BE2C (cell line): ENCODE results near the gene JAK1.

Experiments
- DNase-seq: peaks from one replicate; pipeline ENCODE4 v3.0.0-alpha.2; 2020
- H3K27me3 ChIP-seq: fragments of 250-450 bp; sonication (Bioruptor Pico); 2 replicates; pipeline ENCODE4 v1.5.1; 2020; ENCODE audit warnings: mild to moderate bottlenecking
- H3K36me3 ChIP-seq: fragments of 250-450 bp; sonication (Bioruptor Pico); 2 replicates; pipeline ENCODE4 v1.5.1; 2020; ENCODE audit warnings: mild to moderate bottlenecking
- H3K4me1 ChIP-seq: fragments of 250-450 bp; sonication (Bioruptor Pico); 2 replicates; pipeline ENCODE4 v1.5.1; 2020
- H3K4me3 ChIP-seq: 2 replicates; pipeline ENCODE4 v1.5.1; 2011; ENCODE audit warnings: low read depth, low read length
- H3K9me3 ChIP-seq: fragments of 250-450 bp; sonication (Bioruptor Pico); 2 replicates; pipeline ENCODE4 v1.5.1; 2020
- TF ChIP-seq, protein P1 (sequence below): IDR thresholded peaks from 2 replicates; pipeline ENCODE4 v1.5.1; 2012; ENCODE audit warnings: mild to moderate bottlenecking, low read depth, low read length

Gene JAK1

DNA sequence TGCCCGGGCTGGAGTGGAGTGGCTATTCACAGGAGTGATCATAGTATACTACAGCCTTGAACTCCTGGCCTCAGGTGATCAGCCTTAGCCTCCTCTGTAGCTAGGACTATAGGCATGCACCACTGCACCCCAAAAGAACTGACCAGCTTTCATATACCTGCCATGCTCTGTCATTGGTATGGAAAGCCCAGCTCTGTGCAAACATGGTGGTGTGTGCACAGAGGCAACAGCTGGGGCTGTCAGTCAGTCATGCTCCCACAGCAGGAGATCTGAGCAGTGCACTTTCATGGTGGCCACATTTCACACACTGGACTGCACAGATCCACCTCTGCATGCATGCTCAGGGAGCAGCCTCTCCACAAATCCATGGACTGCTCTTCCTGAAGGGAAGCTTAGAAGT is 8.8 kb upstream of the JAK1 start:
- no peaks in the 10 kb centered on the region for H3K36me3 ChIP-seq
- H3K4me1 ChIP-seq = no peaks in the 10 kb centered on the region
- TF ChIP-seq, protein P1, sequence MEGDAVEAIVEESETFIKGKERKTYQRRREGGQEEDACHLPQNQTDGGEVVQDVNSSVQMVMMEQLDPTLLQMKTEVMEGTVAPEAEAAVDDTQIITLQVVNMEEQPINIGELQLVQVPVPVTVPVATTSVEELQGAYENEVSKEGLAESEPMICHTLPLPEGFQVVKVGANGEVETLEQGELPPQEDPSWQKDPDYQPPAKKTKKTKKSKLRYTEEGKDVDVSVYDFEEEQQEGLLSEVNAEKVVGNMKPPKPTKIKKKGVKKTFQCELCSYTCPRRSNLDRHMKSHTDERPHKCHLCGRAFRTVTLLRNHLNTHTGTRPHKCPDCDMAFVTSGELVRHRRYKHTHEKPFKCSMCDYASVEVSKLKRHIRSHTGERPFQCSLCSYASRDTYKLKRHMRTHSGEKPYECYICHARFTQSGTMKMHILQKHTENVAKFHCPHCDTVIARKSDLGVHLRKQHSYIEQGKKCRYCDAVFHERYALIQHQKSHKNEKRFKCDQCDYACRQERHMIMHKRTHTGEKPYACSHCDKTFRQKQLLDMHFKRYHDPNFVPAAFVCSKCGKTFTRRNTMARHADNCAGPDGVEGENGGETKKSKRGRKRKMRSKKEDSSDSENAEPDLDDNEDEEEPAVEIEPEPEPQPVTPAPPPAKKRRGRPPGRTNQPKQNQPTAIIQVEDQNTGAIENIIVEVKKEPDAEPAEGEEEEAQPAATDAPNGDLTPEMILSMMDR = no peak
- H3K9me3 ChIP-seq = no peaks in the 10 kb centered on the region
- DNase-seq = no peak
- H3K4me3 ChIP-seq = no peak overlapping the region
- H3K27me3 ChIP-seq = no peaks in the 10 kb centered on the region

DNA sequence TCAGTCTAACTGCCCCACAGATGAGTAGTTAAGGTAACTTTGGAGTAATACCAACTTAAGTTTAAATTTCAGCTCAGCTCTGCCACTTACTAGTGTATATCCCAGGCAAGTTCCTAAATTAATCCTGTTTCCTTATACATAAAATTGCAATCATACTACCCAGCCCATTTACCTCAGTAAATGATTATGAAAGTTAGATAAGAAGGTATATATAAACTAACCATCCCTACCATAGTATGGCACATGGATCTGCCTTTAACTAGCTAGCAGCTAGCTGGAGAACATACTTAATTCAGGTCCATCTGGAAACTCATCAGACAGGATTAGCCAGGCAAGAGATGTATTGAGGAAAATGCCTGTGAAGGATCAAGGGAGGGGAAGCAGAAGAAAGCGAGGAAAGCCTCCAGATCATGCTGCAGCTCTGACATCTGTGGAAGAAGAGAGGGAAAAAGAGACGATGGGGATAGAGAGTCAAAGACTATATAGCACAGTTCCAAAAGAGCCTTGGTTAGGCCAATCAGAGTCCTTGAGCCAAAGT is 8.0 kb upstream of the JAK1 start:
- TF ChIP-seq, protein P1 = no peak
- no peaks in the 10 kb centered on the region for H3K36me3 ChIP-seq
- DNase-seq = no peak

DNA sequence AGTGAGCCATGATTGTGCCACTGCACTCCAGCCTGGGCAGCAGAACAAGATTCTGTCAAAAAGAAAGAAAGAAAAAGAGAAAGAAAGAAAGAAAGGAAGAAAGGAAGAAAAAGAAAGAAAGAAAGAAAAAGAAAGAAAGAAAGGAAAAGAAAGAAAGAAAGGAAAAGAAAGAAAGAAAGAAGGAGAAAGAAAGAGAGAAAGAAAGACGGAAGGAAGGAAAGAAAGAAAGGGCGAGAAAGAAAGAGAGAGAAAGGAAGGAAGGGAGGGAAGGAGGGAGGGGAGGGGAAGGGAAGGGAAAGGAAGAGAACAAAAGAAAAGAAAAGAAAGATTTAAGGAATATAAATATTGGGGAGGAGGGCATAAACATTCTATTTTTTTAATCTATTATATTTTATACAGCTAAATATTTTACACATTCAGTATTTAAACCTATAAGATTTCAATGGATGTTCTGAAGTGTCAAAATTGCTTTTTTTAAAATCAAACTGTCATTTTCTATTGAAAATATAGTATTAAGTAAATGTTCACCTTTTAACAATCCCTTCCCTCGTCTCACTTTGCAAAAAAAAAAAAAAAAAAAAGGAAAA is 6.8 kb upstream of the JAK1 start:
- no peak for DNase-seq
- Histone ChIP-seq H3K36me3 (no peaks in the 10 kb centered on the region), H3K4me3 (no peak overlapping the region), H3K9me3 (no peaks in the 10 kb centered on the region), H3K4me1 (no peaks in the 10 kb centered on the region), H3K27me3 (no peaks in the 10 kb centered on the region)
- TF ChIP-seq, protein P1 = no peak

More for the DNA sequence above, 8.0 kb upstream of the JAK1 start:
- Histone ChIP-seq H3K27me3 (no peaks in the 10 kb centered on the region), H3K4me1 (no peaks in the 10 kb centered on the region), H3K9me3 (no peaks in the 10 kb centered on the region), H3K4me3 (no peak overlapping the region)

DNA sequence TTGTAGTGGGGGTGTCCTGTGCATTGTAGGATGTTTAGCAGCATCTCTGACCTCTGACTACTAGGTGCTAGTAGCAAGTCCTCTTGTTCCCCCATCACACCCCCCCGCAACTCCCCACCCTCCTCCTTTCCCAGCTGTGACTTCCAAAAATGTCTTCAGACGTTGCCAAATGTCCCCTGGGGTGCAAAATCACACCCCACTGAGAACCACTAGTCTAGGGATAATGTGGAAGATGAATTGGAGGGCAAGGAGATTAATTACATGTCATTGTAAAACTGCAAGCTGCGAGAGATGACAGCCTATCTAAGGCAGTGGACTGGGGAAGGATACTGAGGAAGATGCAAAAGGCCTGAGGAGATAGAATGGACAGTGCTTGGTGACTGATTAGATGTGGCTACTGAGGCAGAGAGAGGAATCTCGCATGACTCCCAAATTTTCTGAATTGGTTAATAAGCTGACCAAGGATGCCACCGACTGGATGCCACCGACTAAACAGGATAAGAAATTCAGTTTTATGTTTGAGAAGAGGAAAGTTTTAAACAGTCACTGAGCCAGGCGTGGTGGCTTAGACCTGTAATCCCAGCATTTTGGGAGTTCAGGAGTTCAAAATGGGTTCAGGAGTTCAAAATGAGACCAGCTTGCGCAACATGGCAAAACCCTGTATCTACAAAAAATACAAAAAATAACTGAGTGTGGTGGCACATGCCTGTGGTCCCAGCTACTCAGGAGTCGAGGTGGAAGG is 3.1 kb upstream of the JAK1 start:
- DNase-seq = no peak
- TF ChIP-seq, protein P1 = no peak
- no peaks in the 10 kb centered on the region for H3K4me1 ChIP-seq

DNA sequence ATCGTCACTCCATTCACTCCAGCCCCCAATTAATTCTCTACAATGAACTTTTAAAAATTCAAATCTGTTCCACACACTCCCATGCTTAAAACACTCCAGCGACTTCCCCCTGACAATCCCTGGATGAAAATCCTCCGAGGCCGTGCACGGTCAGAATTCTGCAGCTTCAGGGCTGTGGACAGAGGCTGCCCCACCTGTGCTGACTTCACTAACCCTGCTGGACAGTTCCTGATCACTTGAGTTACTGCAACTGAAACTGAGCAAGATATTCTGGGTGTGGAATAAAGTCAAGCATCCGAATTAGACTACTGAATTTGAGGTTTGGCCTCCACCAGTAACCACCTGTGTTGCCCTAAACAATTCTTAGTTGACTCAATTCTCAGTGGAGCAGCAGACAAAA is 1.0 kb upstream of the JAK1 start:
- no peak overlapping the region for H3K4me3 ChIP-seq
- DNase-seq = no peak
- H3K9me3 ChIP-seq = no peaks in the 10 kb centered on the region
- no peaks in the 10 kb centered on the region for H3K4me1 ChIP-seq
- no peaks in the 10 kb centered on the region for H3K27me3 ChIP-seq
- TF ChIP-seq, protein P1 = no peak
- no peaks in the 10 kb centered on the region for H3K36me3 ChIP-seq

More for the DNA sequence above, 3.1 kb upstream of the JAK1 start:
- Histone ChIP-seq H3K9me3 (no peaks in the 10 kb centered on the region), H3K36me3 (no peaks in the 10 kb centered on the region), H3K4me3 (no peak overlapping the region), H3K27me3 (no peaks in the 10 kb centered on the region)
